Glutamatergic neuron (in vitro differentiated cells): Measurements from ENCODE around the gene CSTF2T. TPM values are rescaled to one million over a fixed set of nuclear protein-coding genes. Genes with fewer than 3 reads are reported as not detected.

Source experiments
- DNase-seq: peaks from one replicate; pipeline ENCODE4 v3.0.0; 2022
- H3K27ac Mint-ChIP-seq: one replicate; pipeline ENCODE4 v1.8.0; 2020; ENCODE audit warnings: mild to moderate bottlenecking, mixed read lengths, inconsistent platforms; ENCODE audit not compliant: unreplicated experiment
- H3K27me3 Mint-ChIP-seq: one replicate; pipeline ENCODE4 v1.8.0; 2020; ENCODE audit warnings: mild to moderate bottlenecking, moderate library complexity, mixed read lengths, inconsistent platforms; ENCODE audit not compliant: unreplicated experiment
- H3K36me3 Mint-ChIP-seq: one replicate; pipeline ENCODE4 v1.8.0; 2020; ENCODE audit warnings: mild to moderate bottlenecking, mixed read lengths, inconsistent platforms; ENCODE audit not compliant: unreplicated experiment
- H3K4me1 Mint-ChIP-seq: one replicate; pipeline ENCODE4 v1.8.0; 2020; ENCODE audit warnings: mild to moderate bottlenecking, low read depth, mixed read lengths, inconsistent platforms; ENCODE audit not compliant: unreplicated experiment
- H3K4me3 Mint-ChIP-seq: one replicate; pipeline ENCODE4 v1.8.0; 2020; ENCODE audit warnings: mild to moderate bottlenecking, mixed read lengths, inconsistent platforms; ENCODE audit not compliant: unreplicated experiment
- H3K9me3 Mint-ChIP-seq: one replicate; pipeline ENCODE4 v1.8.0; 2020; ENCODE audit warnings: mild to moderate bottlenecking, moderate library complexity, mixed read lengths, inconsistent platforms; ENCODE audit not compliant: unreplicated experiment
- CTCF ChIP-seq: fragments of 200-600 bp; sonication (generic); IDR thresholded peaks from one replicate; pipeline ENCODE4 v1.5.0; 2021; ENCODE audit not compliant: partially characterized antibody, unreplicated experiment
- total RNA-seq: library from RNA; stranded (reverse); fragmentation: NEBNext Ultra II Directional; extraction: Animal tissue kit (Norgen Biotek cat#: 25700); gene quantifications from one replicate; pipeline ENCODE4 v1.2.1, GENCODE V29; 2021; ENCODE audit not compliant: unreplicated experiment

Gene CSTF2T
- total RNA-seq, 1 donor from 2014 or later: 22.7 TPM

GRCh38 chr10:51744235-51745000, 45.0 kb upstream of the CSTF2T start:
- Mint-ChIP-seq H3K27ac (no peak overlapping the region), H3K27me3 (no peaks in the 10 kb centered on the region), H3K4me3 (no peak overlapping the region), H3K4me1 (peaks cover 26% of the 10 kb centered on the region), H3K9me3 (peaks cover 4% of the 10 kb centered on the region), H3K36me3 (no peaks in the 10 kb centered on the region)
- DNase-seq: no peak
- TF ChIP-seq CTCF: no peak

GRCh38 chr10:51743146-51743545, 43.8 kb upstream of the CSTF2T start:
- Mint-ChIP-seq H3K27me3 (no peaks in the 10 kb centered on the region), H3K27ac (peak overlapping the region; percentile 93), H3K4me3 (peak overlapping the region; percentile 53), H3K36me3 (no peaks in the 10 kb centered on the region), H3K4me1 (peaks cover 26% of the 10 kb centered on the region), H3K9me3 (peaks cover 4% of the 10 kb centered on the region)
- TF ChIP-seq CTCF: no peak
- DNase-seq: peak; percentile 47

GRCh38 chr10:51733057-51733456, 33.7 kb upstream of the CSTF2T start:
- Mint-ChIP-seq H3K27me3 (no peaks in the 10 kb centered on the region), H3K4me3 (no peak overlapping the region), H3K27ac (no peak overlapping the region), H3K4me1 (peaks cover 14% of the 10 kb centered on the region), H3K9me3 (peaks cover 3% of the 10 kb centered on the region), H3K36me3 (no peaks in the 10 kb centered on the region)
- no peak for TF ChIP-seq CTCF
- no peak for DNase-seq

GRCh38 chr10:51729822-51730555, 30.6 kb upstream of the CSTF2T start:
- TF ChIP-seq CTCF: no peak
- Mint-ChIP-seq H3K9me3 (peaks cover 3% of the 10 kb centered on the region), H3K36me3 (no peaks in the 10 kb centered on the region), H3K27ac (no peak overlapping the region), H3K4me1 (peaks cover 13% of the 10 kb centered on the region), H3K27me3 (no peaks in the 10 kb centered on the region), H3K4me3 (no peak overlapping the region)
- no peak for DNase-seq

- Mint-ChIP-seq H3K4me1 (no peaks in the 10 kb centered on the region), H3K9me3 (peaks cover 3% of the 10 kb centered on the region)
These were observed 24.6 kb upstream of the CSTF2T start for GRCh38 chr10:51724038-51724437.

More at GRCh38 chr10:51724038-51724437, 24.6 kb upstream of the CSTF2T start:
- no peak for DNase-seq
- Mint-ChIP-seq H3K27ac (no peak overlapping the region), H3K4me3 (no peak overlapping the region), H3K36me3 (no peaks in the 10 kb centered on the region), H3K27me3 (no peaks in the 10 kb centered on the region)
- no peak for TF ChIP-seq CTCF
